ENCODE data around the gene TMC8. TPM values are rescaled to one million over a fixed set of nuclear protein-coding genes. Genes with fewer than 3 reads are reported as not detected.

Gene TMC8
- total and polyA plus RNA-seq, 2 of the 8 experiments (the other 6 are each of a cell fraction or from before 2014, with no cell fraction given) = 1.00 to 2.8 TPM

DNA sequence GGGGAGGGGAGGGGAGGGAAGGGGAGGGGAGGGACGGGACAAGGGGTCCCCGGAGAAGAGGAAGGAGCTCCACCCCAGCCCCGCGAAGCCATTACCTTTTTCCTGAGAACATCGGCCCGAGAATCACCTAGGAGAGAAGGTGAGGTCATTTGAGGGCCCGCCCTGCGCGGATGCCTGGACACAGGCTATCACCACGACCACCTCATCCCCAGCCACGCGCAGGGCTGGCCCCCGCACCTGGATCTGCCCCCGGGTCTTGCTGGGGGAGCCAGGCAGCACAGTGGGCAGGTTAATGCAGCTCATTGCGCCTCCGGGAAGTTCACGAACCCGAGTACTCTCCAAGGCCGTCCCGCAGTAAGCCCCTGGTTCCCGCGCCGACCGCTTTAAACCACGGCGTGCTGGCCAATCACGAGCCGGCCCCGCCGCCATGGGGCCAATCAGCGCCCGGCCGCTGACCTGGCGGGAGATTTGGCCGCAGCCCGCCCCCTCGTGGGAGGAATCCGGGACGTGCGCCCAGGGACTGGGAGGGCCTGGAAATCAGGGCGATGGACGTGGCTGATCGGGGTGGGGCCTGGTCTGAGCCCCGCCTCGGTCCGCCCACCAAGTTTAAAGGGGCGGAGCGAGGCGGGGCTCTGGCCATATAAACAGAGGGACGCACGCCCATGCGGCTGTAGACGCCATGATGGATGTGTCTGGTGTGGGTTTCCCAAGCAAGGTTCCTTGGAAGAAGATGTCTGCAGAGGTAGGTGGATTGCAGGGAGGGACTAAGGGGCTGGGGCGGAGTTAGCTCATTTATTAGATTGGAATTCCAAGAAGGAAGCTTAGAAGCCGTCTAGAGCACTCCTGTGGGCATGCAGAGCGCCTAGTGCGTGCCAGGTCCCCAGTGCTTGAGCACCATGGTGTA lies 56.4 kb downstream of the TMC8 start, which contains the start of the genes AFMID and TK1 (continued):
- peak; percentile 72 to 82 (median 80) for TF ChIP-seq CTCF (IDR thresholded peaks at IDR 0.05; ENCODE audit: control extremely low read depth in 1 of 3, insufficient read depth in 1 of 3, low read depth in 1 of 3, low read length in 3 of 3)
- TF ChIP-seq SP1 (IDR thresholded peaks at IDR 0.05; ENCODE audit: low read depth, low read length) = peak; percentile 85; the same call in 1 of the 2 replicates
- 0 out of 2 replicates have a peak, but pooled peaks have one; percentile 32 for TF ChIP-seq TCF12 (IDR thresholded peaks at IDR 0.05; ENCODE audit: low read depth, low read length)
- no peak for TF ChIP-seq CEBPB (IDR thresholded peaks at IDR 0.05; ENCODE audit: low read depth, low read length)
- peak; percentile 4; the same call in 1 of the 2 replicates for TF ChIP-seq EGR1 (IDR thresholded peaks at IDR 0.05; ENCODE audit: borderline replicate concordance, low read depth, low read length)
- TF ChIP-seq RXRA (IDR thresholded peaks at IDR 0.05; ENCODE audit: insufficient read depth, low read depth, low read length) = no peak
- TF ChIP-seq HDAC6 (IDR thresholded peaks at IDR 0.05; ENCODE audit: low read depth, low read length) = no peak
- peak; percentile 67; the same call in 1 of the 2 replicates for TF ChIP-seq SP4 (IDR thresholded peaks at IDR 0.05; ENCODE audit: low read length)

Other genes with a start within 250 kb of the TMC8 start
- 28.9 and 30.5 TPM in 2 replicates for gene TNRC6C, start 172.1 kb upstream of the TMC8 start, total RNA-seq (2021; fragmentation: NEBNext Ultra II Directional; extraction: Animal tissue kit (Norgen Biotek cat#: 25700))
- 2.8 and 3.9 TPM in 2 replicates for gene TNRC6C, start 172.1 kb upstream of the TMC8 start, polyA plus RNA-seq (2011; rRNA removed)
- 73.1 and 77.6 TPM in 2 replicates for gene TMC6, start 2.0 kb upstream of the TMC8 start, total RNA-seq (2021; fragmentation: NEBNext Ultra II Directional; extraction: Animal tissue kit (Norgen Biotek cat#: 25700))
- 39.4 and 60.4 TPM in 2 replicates for gene TMC6, start 2.0 kb upstream of the TMC8 start, polyA plus RNA-seq (2011; rRNA removed)
- gene C17orf99, start 15.6 kb downstream of the TMC8 start, total RNA-seq (2021; fragmentation: NEBNext Ultra II Directional; extraction: Animal tissue kit (Norgen Biotek cat#: 25700)) = not detected in 2 replicates
- not detected in 2 replicates for gene C17orf99, start 15.6 kb downstream of the TMC8 start, polyA plus RNA-seq (2011; rRNA removed)
- gene SYNGR2, start 37.8 kb downstream of the TMC8 start, total RNA-seq (2021; fragmentation: NEBNext Ultra II Directional; extraction: Animal tissue kit (Norgen Biotek cat#: 25700)) = 48.4 and 50.0 TPM in 2 replicates
- 139 and 209 TPM in 2 replicates for gene SYNGR2, start 37.8 kb downstream of the TMC8 start, polyA plus RNA-seq (2011; rRNA removed)
- gene TK1, start 56.3 kb downstream of the TMC8 start, total RNA-seq (2021; fragmentation: NEBNext Ultra II Directional; extraction: Animal tissue kit (Norgen Biotek cat#: 25700)) = 66.9 and 76.5 TPM in 2 replicates
- gene TK1, start 56.3 kb downstream of the TMC8 start, polyA plus RNA-seq (2011; rRNA removed) = 147 and 170 TPM in 2 replicates
- 53.0 and 54.8 TPM in 2 replicates for gene AFMID, start 56.6 kb downstream of the TMC8 start, total RNA-seq (2021; fragmentation: NEBNext Ultra II Directional; extraction: Animal tissue kit (Norgen Biotek cat#: 25700))
- 49.0 and 61.6 TPM in 2 replicates for gene AFMID, start 56.6 kb downstream of the TMC8 start, polyA plus RNA-seq (2011; rRNA removed)
- 106 and 108 TPM in 2 replicates for gene BIRC5, start 83.5 kb downstream of the TMC8 start, total RNA-seq (2021; fragmentation: NEBNext Ultra II Directional; extraction: Animal tissue kit (Norgen Biotek cat#: 25700))
- gene BIRC5, start 83.5 kb downstream of the TMC8 start, polyA plus RNA-seq (2011; rRNA removed) = 42.2 and 48.8 TPM in 2 replicates
- gene TMEM235, start 100.9 kb downstream of the TMC8 start, total RNA-seq (2021; fragmentation: NEBNext Ultra II Directional; extraction: Animal tissue kit (Norgen Biotek cat#: 25700)) = 0.15 TPM in 1 of 2 replicates, not detected in the other
- 0.05 and 0.14 TPM in 2 replicates for gene TMEM235, start 100.9 kb downstream of the TMC8 start, polyA plus RNA-seq (2011; rRNA removed)
- 47.9 and 49.4 TPM in 2 replicates for gene SOCS3, start 229.3 kb downstream of the TMC8 start, total RNA-seq (2021; fragmentation: NEBNext Ultra II Directional; extraction: Animal tissue kit (Norgen Biotek cat#: 25700))
- 10.1 and 15.2 TPM in 2 replicates for gene SOCS3, start 229.3 kb downstream of the TMC8 start, polyA plus RNA-seq (2011; rRNA removed)
- 56.7 and 60.0 TPM in 2 replicates for gene PGS1, start 247.9 kb downstream of the TMC8 start, total RNA-seq (2021; fragmentation: NEBNext Ultra II Directional; extraction: Animal tissue kit (Norgen Biotek cat#: 25700))
- 46.7 and 69.3 TPM in 2 replicates for gene PGS1, start 247.9 kb downstream of the TMC8 start, polyA plus RNA-seq (2011; rRNA removed)

Measured in H1 (cell line).